GM12875 (cell line): Measurements from ENCODE around the gene CNMD.
"Not testable (repeated sequence)": the region's sequence is repeated elsewhere in the genome, so short reads cannot be mapped to it uniquely, and the experiment has no call there.

Experiments used
- H3K4me3 ChIP-seq: one replicate; pipeline ENCODE4 v1.5.1; 2011; ENCODE audit warnings: low read depth, low read length, control low read depth
- TF ChIP-seq, protein P1 (sequence below): IDR thresholded peaks from 2 replicates; pipeline ENCODE4 v1.5.1; 2011; ENCODE audit warnings: low read depth, mild to moderate bottlenecking, control low read depth, inconsistent platforms, low read length, moderate library complexity, borderline replicate concordance; ENCODE audit not compliant: insufficient read depth

Gene CNMD

GRCh38 chr13:52712385-52712784 lies 27.2 kb downstream of the CNMD start:
- TF ChIP-seq, protein P1, sequence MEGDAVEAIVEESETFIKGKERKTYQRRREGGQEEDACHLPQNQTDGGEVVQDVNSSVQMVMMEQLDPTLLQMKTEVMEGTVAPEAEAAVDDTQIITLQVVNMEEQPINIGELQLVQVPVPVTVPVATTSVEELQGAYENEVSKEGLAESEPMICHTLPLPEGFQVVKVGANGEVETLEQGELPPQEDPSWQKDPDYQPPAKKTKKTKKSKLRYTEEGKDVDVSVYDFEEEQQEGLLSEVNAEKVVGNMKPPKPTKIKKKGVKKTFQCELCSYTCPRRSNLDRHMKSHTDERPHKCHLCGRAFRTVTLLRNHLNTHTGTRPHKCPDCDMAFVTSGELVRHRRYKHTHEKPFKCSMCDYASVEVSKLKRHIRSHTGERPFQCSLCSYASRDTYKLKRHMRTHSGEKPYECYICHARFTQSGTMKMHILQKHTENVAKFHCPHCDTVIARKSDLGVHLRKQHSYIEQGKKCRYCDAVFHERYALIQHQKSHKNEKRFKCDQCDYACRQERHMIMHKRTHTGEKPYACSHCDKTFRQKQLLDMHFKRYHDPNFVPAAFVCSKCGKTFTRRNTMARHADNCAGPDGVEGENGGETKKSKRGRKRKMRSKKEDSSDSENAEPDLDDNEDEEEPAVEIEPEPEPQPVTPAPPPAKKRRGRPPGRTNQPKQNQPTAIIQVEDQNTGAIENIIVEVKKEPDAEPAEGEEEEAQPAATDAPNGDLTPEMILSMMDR: no peak
- H3K4me3 ChIP-seq: no peak overlapping the region

DNA sequence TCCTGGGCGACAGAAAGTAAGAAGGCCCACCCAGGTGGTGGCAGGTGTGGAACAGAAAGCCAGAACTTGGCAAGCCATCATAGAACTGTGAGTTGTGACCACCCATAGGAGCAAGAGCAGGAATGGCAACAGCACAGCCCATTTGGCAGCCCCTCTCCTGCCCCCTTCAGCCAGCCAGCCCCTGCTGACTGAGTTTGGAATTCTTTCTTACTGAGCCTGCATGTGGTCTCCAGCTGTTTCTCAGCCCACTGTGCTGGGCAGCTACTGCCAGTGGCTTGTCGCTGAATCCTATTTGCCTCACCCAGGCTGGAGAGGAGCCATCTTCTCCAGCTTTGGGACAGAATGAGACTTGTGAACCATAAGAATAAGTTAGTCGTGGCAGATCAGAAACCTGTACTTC lies 28.3 kb downstream of the CNMD start:
- H3K4me3 ChIP-seq: no peak overlapping the region
- TF ChIP-seq, protein P1: no peak

GRCh38 chr13:52708266-52708665 lies 31.4 kb downstream of the CNMD start:
- not testable (repeated sequence) for H3K4me3 ChIP-seq

- TF ChIP-seq, protein P1: no peak
- no peak overlapping the region for H3K4me3 ChIP-seq
Measured at GRCh38 chr13:52707375-52707774, 32.2 kb downstream of the CNMD start.

GRCh38 chr13:52706081-52706480 lies 33.5 kb downstream of the CNMD start:
- H3K4me3 ChIP-seq: no peak overlapping the region
- TF ChIP-seq, protein P1: no peak

GRCh38 chr13:52703482-52703881 lies 36.1 kb downstream of the CNMD start:
- TF ChIP-seq, protein P1: no peak
- H3K4me3 ChIP-seq: no peak overlapping the region

- no peak overlapping the region for H3K4me3 ChIP-seq
- TF ChIP-seq, protein P1: no peak
Measured at GRCh38 chr13:52701728-52702465, 37.7 kb downstream of the CNMD start.
